Dermis microvascular lymphatic vessel endothelial cell (primary cell): ENCODE results near the gene BSN. TPM values are rescaled to one million over a fixed set of nuclear protein-coding genes. Genes with fewer than 3 reads are reported as not detected.
A peak's percentile ranks its signal among the peaks of the same experiment; 100 is the strongest.
"Not testable (repeated sequence)": the region's sequence is repeated elsewhere in the genome, so short reads cannot be mapped to it uniquely, and the experiment has no call there.

Source experiments
- DNase-seq, 2 donors: peaks; one replicate each; pipeline versions ENCODE4 v3.0.0 to v3.0.0-alpha.2; 2010; ENCODE audit warnings: low read depth in 2 of 2
- total RNA-seq: library from RNA; depleted of rRNA; stranded (reverse); fragments of >200 nt; gene quantifications from 2 replicates; pipeline ENCODE4 v1.2.1, GENCODE V29; 2014

The BSN gene
- total RNA-seq, 1 donor from 2014 or later: under 0.01 TPM

DNA sequence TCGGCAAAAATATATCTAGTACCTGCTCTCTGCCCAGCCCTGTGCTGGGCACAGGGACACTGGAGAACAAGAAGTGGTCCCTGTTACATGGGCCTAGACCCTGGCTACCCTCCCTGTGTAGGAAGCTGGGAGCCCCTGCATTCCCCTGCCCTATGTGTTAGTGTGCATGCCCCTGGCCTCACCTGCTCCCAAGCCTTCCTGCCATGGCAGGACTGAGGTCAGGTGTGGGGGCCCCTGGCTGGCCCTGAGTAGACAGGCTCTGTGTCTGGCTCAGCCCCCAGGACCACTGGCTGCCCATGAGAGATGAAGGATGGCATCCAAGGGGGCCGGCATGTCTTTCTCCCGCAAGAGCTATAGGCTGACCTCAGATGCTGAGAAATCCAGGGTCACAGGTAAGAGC lies 136.6 kb downstream of the BSN start:
- DNase-seq: not testable (repeated sequence)

DNA sequence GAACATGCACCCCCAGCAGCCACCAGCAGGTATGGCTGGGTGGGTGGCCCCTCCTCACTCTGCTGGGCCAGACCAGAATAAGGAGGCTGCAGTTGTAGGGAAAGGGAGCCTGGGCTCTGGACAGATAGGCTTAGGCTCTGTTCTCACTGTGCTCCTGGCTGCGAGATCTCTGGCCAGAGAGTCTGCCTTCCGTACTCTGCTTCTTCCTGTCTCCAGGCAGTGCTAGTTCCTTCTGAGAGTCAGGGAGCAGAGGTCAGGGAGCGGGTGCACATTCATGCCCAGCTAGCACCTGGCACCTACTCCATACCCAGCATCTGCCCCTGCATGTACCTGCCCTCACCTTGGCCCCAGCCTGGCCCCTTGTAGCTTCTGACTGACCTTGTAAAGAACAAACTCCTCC lies 137.2 kb downstream of the BSN start:
- not testable (repeated sequence) for DNase-seq

DNA sequence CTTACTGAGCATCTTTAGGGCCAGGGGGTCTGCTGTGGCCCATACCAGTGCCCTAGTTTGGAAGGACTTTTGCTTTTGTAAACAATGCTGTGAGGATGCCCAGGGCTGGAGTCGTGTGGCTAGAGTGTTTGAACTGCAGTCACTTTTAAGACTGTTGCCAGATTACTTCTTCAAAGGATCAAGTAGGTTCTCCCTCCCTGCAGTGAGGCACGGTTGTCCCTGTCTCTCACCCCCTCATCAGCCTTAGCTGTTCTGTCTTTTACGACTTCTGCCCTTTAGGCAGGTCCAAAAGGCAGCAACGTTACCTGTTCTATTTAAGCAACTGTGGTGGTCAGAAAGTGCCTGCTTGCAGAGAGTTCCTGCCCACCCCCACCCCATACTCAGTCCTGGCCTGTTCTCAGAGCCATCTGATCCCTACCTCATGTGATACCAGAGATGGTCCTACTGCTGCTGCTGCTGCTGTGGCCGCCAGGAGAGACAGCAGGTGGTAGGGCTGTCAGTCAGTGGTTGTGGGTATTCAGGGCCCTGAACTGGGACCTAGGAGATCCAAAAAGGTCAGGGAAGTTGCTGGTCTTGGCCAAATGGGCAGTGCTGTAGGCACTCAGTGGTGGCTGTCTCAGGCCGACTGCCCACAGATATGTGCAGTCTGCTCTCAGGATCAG lies 140.3 kb downstream of the BSN start:
- not testable (repeated sequence) for DNase-seq

DNA sequence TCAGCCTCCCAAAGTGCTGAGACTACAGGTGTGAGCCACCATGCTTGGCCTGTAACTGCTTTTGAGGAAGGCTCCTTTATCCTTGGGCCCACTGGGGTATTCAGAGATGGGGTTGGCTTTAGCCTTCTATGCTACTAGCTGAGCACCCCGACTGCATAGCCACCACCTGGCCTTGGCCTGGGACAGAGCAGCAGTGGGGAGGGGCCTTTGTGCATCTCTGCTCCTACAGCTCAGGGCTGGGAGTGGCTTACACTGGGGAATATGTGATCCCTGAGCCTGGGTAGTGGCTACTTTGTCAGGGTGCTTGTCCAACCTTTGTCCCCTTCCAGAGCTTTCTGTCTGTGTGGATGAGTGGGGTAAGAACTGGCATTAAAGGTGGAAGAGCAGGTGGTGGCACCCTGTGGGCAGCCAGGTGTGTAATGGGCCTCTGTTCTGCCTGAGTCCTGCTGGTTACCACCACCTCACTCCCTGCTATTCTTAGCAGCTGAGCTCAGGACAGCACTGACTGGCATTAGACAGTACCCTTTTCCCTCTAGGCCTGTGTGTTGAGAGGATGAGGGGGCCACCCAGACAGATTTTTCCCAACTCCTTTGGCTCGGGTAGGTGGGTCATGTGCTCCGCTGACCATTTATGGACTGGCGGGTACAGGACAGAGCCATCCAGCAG lies 141.2 kb downstream of the BSN start:
- not testable (repeated sequence) for DNase-seq

DNA sequence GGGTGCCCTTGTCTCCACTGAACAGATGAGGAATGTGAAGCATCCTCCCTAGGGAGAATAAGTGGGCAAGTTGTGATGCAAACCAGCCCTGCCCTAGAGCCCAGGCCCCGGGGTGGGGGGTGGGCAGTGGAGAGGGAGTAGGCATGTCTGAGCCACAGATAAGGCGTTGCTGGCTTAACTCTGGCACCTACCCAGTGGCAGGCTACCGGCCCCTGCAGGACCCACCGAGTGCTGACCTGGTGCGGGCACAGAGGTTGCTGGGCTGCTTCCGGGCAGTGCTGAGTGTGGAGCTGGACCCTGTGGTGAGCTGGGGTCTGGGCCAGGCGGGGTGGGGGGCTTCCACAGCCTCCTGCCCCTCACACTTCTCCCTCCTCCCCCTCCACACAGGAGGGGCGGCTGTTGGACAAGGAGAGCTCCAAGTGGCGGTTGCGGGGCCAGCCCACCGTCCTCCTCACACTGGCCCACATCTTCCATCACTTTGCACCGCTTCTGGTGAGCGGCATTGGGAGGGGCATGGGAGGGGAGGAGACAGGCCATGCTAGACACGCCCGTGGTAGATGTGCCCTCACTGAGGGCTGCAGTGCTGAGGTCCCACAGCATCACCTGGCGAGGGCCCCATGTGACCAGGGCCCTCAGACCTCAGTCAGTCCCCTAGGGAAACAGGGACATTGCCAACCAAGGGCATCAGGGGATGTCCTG lies 145.2 kb downstream of the BSN start:
- DNase-seq: no peak

DNA sequence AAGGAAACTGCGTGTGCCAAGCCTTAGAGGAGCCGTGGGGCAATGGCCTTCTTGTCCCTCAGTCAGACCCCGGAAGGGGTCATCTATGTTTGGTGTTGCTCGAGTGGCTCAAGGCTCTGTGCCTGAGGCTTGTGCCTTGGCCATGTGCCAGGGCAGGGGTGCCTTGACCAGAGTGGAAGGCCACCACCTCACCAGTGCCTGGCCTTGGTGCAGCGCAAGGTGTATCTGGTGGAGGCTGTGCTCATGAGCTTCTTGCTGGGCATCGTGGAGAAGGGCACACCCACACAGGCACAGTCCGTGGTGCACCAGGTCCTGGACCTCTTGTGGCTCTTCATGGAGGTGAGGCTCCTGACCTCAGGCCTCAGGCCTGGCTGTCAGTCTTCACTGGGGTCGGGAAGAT lies 145.7 kb downstream of the BSN start:
- DNase-seq: no peak

DNA sequence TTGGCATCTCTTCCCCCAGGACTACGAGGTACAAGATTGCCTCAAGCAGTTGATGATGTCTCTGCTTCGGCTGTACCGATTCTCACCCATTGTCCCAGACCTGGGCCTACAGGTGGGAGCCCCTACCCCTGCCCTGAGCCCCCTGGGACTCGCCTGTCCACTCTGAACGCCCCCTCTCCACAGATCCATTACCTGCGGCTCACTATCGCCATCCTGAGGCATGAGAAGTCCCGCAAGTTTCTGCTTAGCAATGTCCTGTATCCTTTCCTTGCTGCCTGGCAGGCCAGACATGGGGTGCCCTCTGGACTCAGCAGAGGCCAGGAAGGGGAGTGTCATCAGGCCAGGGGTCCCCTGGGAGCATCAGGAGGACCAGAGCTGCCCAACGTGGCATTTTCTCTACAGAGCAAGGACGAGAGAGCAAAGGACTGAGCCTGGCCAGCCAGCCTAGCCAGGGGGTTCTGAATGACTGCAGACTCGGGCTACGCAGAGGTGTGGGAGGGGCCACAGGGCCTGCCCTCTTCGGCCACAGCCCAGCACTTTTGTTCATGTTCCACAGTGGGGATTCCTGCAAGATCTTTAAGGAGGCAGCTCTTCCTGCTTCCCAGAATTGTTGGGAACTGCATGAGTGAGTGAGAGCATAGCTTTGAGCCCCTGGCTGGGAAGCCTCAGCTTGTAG lies 146.3 kb downstream of the BSN start:
- no peak for DNase-seq

DNA sequence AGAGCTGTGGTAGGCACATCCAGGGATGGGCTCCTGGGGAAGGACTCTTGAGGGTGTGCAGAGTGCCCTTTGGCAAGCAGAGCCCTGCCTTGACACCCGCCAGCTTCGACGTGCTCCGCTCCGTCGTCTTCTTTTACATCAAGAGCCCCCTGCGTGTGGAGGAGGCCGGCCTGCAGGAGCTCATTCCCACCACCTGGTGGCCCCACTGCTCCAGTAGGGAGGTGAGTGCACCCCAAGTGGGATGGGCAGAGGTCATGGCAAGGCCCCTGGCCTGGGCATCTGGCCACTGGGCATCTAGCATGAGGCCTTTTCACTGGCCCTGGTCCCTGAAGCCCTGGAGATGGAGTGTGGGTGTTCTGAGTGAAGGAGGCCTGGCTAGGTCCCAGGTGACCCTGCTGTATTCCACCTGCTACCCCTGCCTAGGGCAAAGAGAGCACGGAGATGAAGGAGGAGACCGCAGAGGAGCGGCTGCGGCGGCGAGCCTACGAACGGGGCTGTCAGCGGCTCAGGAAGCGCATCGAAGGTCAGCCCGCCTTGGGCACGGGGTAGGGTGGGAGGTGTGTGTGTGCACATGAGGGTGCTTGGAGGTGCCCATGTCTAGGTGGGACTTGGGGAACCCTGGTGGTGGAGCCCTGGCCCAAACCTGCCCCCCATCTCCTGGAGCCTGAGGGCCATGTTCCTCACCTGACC lies 147.3 kb downstream of the BSN start:
- peak in 1 of 2 donors; percentile 23 for DNase-seq

DNA sequence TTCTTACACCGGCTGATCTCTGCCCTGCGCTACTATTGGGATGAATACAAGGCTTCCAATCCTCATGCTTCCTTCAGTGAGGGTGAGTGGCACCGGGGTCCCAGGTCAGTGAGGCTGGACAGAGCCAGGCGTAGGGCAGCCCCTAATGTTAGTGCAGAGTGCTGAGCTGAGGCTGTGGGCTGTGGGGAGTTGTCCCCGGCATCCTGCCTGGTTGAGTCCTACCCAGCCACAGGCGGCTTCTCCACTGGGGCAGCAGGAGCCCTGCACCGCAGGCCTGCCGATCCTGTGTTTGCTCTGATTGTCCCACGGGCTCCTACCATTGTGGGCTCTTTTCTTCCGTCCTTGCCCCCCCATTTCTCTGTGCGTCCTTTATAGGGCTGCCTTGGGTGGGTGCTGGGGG lies 148.4 kb downstream of the BSN start:
- no peak for DNase-seq

DNA sequence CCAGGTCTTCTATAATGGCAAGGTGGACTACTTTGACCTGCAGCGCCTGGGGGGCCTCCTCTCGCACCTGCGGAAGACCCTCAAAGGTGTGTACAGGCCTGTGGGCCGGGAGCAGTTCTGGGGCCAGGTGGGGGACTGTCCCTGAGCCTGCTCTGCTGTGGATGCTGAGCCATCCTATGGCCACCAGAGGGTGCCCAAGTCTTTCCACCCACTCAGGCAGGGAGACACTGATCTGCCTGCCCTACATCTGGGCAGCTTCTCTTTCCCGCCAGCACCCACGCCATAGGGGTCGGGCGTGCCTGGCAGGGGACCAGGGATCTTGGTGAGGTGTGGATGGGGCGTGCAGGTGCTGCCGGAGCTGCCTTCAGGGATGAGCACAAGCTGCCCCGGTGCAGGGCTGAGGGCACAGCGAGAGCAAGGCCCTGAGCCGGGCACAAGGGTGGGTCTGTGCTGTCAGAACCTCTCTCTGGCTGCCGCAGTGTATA lies 149.2 kb downstream of the BSN start:
- peak; percentile 56 to 75 for DNase-seq

DNA sequence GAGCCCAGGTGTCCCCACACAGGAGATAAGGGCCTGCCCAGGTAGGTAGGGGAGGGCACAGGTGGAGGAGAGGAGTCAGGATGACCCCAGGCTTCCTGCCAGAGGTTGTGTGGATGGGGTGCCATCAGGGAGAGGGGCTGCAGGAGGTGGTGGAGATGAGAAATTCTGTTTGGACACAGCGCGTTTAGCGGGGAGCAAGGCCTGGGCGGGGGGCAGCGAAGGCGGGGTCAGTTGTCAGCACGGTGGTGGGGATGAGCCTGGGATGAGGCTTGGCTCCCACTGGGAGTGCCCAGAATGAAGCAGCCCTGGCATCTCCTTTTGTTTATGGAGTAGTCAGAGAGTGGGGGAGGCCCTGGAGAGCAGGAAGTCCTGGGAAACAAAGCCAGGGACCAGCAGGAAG lies 149.7 kb downstream of the BSN start:
- DNase-seq: peak in 1 of 2 donors; percentile 23

DNA sequence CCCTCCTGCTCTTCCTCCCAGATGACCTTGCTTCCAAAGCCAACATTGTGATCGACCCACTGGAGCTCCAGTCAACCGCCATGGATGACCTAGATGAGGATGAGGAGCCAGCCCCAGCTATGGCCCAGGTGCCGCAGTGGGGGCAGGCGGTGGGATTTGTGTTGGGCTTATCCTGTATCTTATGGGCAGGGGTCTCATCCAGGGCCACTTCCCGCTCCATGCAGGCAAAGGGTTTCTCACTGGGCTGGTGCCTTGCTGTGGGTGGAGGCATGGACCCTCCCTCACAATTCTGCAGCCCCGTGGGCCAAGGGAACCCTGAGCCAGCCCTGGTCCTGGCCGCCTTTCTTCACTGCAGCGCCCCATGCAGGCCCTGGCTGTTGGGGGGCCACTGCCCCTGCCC lies 150.4 kb downstream of the BSN start:
- no peak for DNase-seq

DNA sequence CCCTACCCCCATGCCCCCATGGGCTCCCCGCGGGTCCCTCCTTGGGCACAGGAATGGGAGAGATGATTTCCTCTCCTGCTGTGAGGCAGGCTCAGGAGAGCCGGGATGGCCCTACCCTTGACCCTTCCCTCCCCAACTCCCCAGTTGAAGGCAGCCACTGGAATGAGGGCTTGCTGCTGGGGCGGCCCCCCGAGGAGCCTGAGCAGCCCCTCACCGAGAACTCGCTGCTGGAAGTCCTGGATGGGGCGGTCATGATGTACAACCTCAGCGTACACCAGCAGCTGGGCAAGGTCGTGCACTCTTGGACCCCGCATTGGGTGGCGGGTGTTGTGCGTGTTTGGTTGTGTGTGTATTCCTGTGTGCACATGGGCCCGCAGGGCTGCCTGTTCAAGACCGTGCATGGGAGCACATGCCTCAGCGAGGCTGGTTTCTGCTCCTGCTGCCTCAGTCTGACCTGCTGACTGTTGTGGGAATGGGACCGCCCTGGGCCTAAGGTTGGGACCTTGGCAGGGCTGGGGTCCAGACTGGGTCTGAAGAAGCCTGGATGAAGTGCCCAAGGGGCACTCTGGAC lies 151.2 kb downstream of the BSN start:
- DNase-seq: no peak

DNA sequence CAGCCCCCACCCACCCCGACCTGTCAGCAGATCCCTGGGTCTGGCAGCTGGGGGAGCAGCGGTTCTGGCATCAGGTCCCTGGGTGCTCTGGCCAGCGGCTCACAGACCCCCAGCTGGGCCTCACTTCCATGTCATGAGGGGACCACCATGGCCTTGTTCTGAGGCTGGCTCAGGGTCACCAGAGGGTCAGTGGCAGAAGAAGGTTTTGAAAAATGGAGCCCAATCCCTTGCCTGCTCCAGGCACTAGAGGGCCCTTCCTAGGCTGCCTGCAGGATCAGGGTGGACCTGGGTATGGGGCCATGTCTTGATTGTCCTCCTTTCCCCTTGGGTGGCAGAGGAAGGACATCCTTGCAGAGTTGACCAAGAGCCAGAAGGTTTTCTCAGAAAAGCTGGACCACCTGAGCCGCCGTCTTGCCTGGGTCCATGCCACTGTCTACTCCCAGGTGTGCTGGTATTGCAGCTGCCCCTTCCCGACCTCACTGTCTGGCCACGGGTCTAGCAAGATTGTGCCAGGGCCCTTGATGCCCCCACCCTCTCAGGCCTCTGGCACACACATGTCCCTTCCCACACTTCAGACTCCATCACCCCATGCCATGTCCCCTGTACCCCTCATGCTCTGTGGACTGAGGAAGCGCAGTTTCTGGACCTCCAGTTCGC lies 152.3 kb downstream of the BSN start:
- DNase-seq: no peak

DNA sequence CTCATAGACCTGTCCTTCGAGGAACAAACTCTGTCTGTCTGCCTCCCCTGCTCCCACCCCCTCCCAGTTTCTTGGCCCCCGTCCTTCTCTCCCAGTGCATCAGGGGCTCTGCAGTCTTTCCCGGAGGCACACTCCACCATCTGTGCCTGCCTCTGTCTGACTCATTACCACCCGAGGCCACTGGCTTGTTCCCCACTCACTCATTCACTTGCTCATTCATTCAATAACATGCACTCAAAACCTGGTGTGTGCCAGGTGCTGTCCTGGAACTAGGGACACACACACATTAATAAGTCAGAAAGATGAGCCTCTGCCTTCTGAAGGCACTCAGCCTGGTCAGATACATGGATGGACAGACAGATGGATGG lies 152.8 kb downstream of the BSN start:
- DNase-seq: no peak

DNA sequence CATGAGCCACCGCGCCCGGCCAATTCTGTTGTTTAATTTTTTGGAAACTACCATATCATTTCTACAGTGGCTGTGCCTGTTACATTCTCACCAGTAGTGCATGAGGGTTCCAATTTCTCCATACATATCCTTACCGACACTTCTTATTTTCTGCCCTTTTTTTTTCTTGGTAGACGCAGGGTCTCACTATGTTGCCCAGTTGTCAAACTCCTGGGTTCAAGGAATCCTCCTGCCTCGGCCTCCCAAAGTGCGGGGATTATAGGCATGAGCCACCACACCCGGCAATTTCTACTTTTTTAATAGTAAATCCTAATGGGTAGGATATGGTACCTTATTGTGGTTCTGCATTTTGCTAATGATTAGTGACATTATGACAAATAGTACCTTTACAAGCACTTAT lies 155.6 kb downstream of the BSN start:
- no peak for DNase-seq

DNA sequence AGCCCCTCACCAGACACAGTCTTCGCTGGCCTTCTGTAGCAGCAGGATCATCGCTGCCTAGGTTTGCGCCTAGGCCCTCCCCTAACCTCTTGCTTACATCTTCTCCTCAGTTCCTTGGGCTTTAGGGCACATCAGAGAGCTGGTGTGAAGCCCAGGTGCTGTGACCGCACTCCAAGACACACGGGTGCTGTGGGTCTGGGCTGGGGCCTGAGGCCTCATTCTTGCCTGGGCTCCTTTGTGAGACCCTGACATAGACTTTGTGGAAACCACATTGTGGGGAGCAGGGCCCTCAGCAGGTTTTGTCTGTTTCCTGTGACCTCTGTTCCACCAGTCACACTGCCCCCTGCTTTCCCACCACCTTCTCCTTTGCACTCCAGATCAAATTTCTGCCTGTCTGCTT lies 157.2 kb downstream of the BSN start:
- DNase-seq: no peak

DNA sequence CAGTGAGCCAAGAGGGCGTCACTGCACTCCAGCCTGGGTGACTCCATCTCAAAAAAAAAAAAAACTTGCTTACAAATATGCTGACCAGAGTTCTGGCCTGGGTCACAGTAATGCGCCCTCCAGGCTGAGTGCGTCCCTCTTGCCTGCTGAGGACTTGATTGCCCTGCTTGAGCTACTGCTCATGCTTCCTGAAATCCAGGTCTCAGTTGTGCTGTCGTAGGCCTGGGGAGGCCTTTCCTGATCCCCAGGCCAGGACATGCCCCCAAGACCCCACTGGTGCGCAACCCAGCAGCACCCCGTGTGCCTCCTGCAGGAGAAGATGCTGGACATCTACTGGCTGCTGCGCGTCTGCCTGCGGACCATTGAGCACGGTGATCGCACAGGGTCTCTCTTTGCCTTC lies 157.9 kb downstream of the BSN start:
- DNase-seq: no peak

DNA sequence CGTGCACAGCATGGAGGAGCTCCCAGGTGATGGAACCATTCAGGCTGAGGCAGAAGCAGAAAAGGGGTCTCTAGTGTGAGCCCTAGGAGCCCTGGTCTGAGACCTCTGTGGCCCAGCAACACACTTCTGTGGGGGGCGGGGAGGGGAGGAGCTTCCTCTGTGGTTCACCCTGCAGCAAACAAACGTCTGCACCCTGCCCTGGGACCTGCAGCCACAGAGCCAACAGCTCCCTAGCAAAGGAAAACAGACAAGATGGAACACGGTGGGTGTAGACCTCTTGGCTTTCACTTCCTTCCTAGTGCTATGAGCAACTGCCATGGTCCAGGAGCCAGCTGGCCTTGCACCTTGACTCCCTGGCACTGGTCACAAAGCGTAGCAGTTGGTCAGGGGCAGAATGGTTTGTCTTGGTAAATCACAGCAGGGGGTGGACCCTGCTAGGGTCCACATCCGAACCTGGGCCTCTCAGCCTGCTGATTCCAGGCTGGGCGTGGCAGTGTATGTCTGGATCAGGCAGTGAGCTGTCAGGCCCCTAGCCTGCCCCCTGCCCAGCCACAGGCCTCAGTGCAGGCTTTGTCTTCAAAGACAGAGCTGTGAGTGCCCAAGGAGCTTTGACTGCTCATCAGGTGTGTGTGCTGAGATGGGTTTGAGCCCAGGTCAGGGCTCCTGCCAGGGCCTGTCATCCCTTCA lies 158.5 kb downstream of the BSN start:
- no peak for DNase-seq
